NOMO-1 treated with dmso at 0.1 percent for 144 hours (cell line): ENCODE results near the gene GTPBP4.
"Not testable (repeated sequence)": the region's sequence is repeated elsewhere in the genome, so short reads cannot be mapped to it uniquely, and the experiment has no call there.

Experiments
- DNase-seq: peaks from one replicate; lab custom pipeline; 2025; ENCODE audit not compliant: unreplicated experiment; lab: John Stamatoyannopoulos, UW

Gene GTPBP4

GRCh38 chr10:988667-989545 lies 672 bp downstream of the GTPBP4 start:
- DNase-seq: no peak

GRCh38 chr10:990808-991207 lies 2.6 kb downstream of the GTPBP4 start:
- DNase-seq: no peak

GRCh38 chr10:992467-992866 lies 4.2 kb downstream of the GTPBP4 start:
- no peak for DNase-seq

- DNase-seq: no peak
These were observed 4.6 kb downstream of the GTPBP4 start for GRCh38 chr10:992871-993270.

DNA sequence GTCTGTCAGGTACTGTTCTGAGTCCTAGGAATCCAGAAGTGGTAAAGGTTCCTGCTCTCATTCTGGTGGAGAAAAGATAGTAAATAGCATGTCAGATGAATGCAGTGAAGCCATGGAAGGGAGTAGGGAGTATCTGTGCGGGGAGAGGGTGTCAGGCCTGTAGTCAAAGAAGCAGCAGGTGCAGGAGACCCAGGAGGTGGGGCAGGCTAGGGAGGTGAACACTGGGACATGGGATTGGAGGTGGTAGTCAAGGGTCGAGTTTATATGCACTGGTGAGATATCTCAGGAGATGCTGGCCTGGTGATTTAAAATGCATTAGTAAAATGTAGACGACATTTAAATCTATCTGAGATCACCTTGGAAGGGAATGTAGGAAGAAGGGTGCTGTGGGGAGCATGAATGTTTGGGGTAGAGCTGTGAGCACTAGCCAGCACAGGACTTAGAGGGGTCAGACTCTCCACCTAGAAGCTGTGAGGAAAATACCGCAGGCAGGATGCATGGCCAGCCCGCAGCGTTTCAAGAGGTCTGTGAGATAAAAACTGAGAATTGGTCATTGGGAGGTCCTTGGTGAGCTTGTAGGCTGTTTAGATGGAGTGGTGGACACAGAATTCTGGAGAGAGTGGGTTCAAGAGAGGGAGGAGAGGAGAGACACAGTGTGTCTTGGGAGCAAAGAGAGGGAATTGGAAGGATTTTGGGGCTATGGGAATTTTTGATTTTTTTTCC lies 6.8 kb downstream of the GTPBP4 start:
- DNase-seq: no peak

GRCh38 chr10:995559-995926 lies 7.3 kb downstream of the GTPBP4 start:
- DNase-seq: no peak

DNA sequence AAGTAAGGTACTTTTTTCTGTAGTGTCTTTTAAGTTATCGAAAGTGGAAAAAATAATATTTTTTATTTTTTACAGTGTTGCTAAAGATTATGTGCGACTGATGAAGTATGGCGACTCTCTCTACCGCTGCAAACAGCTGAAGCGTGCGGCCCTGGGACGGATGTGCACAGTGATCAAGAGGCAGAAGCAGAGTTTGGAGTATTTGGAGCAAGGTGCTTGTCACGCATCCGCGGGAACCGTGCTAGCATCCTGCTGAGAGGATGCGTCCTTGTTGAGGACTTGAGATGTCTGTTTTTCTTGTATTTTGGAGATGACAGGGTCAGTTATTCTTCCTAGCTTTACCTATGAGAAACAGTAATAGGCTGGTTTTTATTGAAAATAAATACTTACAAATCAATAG lies 7.8 kb downstream of the GTPBP4 start:
- no peak for DNase-seq

GRCh38 chr10:997266-998022 lies 9.2 kb downstream of the GTPBP4 start:
- no peak for DNase-seq

- DNase-seq: no peak
These were observed 14.3 kb downstream of the GTPBP4 start for GRCh38 chr10:1002425-1003006.

DNA sequence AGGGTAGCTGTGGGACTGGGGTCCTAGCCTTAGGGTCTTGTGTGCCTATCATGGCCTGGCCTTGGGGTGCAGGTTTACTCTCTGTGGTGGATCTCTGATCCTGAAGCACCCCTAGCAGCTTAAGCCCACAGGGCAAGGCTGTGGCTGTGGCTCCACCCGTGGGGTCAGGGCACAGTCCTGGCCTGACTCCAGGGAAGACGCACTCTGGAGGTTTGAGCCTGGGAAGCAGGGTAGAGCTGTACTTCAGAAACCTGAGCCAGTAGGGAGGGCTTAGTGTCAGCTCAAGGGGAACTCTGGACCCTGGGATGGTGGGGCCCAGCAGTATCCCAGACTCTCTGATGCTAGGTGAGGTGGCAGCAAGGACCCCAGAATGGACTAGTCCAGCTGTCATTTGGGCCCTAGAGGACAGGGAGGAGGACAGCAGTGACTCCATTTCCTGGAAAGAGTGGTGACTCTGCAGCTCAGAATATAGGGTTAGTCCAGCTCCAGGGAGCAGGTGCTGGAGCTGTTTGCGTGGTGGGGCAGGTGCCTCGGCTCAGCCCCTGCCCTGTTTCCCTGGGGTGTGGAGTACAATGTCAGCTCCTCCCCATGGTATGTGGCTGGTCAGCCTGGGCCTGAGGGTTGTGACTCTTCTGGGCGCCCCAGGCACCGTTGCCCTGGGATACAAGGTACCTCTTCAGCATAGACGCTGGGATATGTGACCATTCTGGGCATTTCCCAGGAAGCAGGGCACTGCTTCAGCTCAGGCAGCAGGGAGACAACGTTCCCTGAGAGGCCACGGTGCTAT lies 15.8 kb downstream of the GTPBP4 start:
- DNase-seq: no peak

GRCh38 chr10:1006573-1006972 lies 18.3 kb downstream of the GTPBP4 start:
- no peak for DNase-seq

DNA sequence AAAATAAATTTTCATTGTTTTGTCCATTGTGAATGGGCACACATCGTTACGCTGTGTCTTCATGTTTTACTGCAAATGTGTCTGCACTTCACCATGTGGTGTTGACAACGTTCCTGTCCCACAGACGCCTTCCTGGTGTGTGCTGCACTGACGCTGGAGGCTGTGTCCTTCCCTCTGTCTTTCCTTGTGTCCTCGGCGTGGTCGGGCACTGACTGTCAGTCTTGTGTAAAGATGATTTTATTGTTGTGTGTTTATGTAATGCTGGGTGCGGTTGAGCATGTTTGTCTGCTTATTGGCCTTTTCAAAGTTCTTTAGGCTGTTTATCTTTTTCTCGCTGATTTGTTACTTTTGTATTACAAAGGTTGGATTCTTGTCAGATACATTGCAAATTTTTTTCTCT lies 19.3 kb downstream of the GTPBP4 start:
- DNase-seq: no peak

- DNase-seq: no peak
These were observed 20.8 kb downstream of the GTPBP4 start for GRCh38 chr10:1009071-1009494.

DNA sequence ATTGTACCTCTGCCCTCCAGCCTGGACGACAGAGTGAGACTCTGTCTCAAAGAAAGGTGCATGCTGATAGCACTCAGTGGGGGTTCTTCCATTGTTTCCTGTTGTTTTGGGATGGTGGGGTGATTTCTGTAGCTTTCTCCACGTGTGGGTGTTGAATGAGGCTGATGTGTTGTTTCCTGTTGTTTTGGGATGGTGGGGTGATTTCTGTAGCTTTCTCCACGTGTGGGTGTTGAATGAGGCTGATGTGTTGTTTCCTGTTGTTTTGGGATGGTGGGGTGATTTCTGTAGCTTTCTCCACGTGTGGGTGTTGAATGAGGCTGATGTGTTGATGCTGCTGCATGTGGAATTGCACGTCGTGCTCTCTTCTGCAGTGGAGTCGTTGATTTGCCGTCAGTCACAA lies 21.7 kb downstream of the GTPBP4 start:
- not testable (repeated sequence) for DNase-seq

GRCh38 chr10:1010703-1011102 lies 22.5 kb downstream of the GTPBP4 start:
- no peak for DNase-seq

- no peak for DNase-seq
These were observed 23.5 kb downstream of the GTPBP4 start for GRCh38 chr10:1011696-1012095.

DNA sequence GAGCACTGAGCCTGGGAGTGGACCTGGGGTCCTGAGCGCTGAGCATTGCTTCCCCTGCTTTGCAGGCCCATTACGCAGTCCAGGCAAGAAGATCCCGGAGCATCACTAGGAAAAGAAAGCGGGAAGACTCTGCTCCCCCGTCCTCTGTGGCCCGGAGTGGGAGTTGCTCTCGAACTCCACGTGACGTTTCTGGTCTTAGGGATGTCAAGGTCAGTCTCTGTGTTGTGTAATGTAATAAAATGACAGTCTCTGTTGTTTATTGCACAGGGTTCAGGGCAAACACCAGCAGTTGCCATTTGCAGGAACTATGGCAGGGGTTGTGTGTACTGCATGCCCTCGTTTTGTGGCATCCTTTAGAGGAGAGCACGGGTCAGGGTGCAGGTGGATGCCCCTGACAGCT lies 27.5 kb downstream of the GTPBP4 start:
- no peak for DNase-seq

DNA sequence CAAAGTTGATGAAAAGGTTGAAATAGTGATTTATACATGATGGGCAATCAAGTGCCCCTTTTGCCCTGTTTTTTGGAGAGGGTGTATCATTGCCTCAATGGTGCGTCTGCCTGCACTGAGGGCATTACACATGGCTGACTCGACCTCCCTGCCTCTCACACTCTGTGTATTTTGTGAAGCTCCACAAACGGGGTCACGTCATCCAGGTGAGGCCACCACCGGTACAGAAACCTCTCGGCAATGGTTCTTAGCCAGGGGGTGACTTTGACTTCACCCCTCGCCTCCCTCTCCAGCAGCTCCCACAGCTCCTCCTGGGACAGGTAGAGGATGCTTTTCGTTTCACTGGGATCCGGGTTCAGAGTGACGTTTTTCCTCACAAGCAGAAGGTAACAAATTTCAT lies 31.1 kb downstream of the GTPBP4 start:
- DNase-seq: no peak

GRCh38 chr10:1020460-1020859 lies 32.2 kb downstream of the GTPBP4 start:
- DNase-seq: no peak

GRCh38 chr10:1020958-1021357 lies 32.7 kb downstream of the GTPBP4 start:
- DNase-seq: no peak

GRCh38 chr10:1022413-1022812 lies 34.2 kb downstream of the GTPBP4 start:
- DNase-seq: no peak
